ENCODE measurements around the gene MED9.

DNA sequence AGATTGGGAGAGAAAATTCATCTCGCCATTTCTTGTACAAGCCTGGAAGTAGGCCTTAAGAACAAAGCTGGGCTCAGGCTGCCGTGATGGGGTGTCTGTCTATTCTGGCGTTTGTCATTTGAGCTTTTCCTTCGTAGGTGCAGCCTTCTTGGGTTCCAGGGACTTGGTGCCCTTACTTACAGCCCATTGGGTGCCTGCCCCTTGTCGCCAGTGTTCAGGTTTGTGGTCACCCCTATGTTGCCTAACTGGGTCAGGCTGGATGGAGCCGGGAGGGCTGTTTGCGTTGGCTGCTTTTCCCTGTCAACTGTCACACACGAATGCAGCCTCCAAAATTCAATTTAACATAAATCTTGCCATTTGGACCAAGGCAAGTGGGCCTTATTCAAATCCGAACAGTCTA is 23.7 kb upstream of the MED9 start:
- TF ChIP-seq, protein P1, sequence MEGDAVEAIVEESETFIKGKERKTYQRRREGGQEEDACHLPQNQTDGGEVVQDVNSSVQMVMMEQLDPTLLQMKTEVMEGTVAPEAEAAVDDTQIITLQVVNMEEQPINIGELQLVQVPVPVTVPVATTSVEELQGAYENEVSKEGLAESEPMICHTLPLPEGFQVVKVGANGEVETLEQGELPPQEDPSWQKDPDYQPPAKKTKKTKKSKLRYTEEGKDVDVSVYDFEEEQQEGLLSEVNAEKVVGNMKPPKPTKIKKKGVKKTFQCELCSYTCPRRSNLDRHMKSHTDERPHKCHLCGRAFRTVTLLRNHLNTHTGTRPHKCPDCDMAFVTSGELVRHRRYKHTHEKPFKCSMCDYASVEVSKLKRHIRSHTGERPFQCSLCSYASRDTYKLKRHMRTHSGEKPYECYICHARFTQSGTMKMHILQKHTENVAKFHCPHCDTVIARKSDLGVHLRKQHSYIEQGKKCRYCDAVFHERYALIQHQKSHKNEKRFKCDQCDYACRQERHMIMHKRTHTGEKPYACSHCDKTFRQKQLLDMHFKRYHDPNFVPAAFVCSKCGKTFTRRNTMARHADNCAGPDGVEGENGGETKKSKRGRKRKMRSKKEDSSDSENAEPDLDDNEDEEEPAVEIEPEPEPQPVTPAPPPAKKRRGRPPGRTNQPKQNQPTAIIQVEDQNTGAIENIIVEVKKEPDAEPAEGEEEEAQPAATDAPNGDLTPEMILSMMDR (IDR thresholded peaks at IDR 0.05), result no peak
- no peak for TF ChIP-seq POLR2A (IDR thresholded peaks at IDR 0.05)

All from esophagus squamous epithelium (tissue), 4 donors.